DMS 273 treated with DMSO at 0.1 percent for 48 hours (cell line): ENCODE data around the gene AGPAT1.
"Not testable (repeated sequence)": the region's sequence is repeated elsewhere in the genome, so short reads cannot be mapped to it uniquely, and the experiment has no call there.

Source experiments
- DNase-seq: peaks from one replicate; lab custom pipeline; 2025; lab: John Stamatoyannopoulos, UW

Gene AGPAT1

DNA sequence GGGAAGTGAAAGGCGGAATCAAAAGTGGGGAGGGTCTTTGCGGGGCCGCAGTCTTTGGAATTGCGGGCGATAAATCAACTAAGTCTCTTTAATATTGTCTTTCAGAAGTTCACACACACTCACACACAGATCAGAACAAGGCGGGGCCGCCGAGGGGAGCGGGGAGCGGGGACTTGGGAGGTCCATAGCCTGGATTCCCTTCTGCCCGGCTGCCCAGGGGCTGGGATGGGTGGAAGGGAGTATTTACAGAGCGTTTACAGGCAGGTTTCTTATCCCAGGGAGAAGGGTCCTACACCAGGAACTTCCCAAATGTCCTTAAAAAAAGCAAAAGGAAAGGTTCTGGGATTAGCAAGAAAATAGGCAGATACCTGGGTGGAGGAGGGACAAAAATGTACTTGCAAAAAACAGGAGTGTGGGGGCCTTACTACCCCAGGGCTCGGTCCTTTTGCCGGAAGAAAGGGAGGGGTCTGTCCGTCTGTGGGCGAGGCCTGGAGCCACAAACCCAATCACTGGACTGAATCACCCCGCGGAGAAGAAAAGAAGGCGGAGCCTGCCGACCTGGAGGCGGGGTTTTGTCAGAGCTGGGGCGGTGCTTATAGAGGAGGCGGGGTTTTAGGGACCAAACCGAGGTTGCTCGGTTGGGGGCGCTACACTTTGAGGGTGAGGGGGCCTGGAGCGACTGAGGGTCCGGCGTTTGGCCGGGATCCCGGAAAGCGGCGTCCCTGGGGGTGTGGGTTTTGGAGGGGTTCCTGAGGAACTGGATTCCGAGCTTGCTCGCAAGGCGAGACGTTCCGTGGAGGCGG lies 27.4 kb downstream of the AGPAT1 start:
- no peak for DNase-seq

DNA sequence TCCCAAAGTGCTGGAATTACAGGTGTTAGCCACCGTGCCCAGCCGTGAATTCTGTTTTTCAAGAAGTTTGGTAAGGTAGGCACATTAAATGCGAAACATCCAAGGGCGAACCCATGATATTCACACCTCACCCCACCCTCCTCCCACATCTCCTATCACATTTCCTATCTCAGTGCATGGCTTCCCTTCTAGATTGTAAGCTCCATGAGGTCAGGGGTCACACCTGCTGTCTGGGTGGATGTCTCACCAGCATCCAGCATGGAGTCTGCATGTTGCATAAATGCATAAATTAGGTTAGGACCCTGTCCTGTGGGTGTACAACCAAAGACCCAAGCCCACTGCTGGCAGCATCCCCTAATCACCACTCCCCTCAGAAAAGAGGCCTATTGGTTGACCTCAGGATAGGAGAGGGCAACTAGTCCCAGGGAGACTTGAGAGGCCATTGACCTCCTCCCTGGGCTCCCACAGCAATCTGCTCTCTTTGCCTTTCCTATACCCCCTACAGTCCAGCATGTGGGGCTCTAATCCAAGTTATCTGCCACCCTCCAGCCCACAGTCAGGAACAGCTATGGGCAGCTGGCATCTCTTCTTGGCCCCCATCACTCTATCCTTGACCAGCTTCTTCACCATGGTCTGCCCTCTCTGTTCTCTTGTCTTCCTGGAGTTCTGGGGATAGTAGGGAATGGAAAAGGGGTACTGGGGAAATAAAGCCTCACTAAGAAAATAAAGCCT lies 28.3 kb downstream of the AGPAT1 start:
- DNase-seq = no peak

DNA sequence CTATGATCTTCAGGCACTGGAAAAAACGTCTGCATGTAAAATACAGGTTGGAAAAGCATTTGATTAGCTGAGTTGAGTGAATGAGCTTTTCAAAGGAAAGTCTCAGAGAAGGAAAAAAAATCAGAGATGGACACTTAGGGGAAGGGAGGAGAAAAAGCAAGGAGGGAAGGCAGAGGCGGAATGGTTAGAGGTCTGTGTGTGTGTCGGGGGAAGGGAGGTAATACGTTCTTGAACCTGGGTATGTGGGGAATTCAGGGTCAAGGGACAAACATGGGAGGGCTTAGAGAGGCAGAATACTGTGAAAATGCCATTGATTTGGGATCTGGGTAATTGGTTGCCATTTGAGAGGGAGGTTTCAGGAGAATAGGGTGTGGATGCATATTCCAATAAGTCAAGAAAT lies 29.2 kb downstream of the AGPAT1 start:
- no peak for DNase-seq

DNA sequence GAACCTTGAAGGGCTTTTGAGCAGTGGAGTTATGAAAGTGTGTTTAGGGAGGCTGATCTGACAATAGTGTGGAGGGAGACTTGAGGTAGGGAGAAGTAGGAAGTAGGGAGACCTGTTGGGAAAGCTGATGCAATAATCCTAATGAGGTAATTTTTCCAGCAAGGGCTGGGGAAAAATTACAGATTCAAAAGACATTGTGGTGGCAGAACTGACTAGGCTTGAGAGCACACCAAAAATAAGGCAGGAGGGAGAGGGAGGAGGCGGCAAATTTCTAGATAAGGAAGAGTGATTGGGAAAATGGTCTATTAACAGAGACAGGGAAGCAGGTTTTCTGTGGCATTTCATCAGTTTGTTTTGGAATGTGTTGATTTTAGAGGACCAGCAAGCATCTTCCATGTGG lies 29.6 kb downstream of the AGPAT1 start:
- DNase-seq = no peak

DNA sequence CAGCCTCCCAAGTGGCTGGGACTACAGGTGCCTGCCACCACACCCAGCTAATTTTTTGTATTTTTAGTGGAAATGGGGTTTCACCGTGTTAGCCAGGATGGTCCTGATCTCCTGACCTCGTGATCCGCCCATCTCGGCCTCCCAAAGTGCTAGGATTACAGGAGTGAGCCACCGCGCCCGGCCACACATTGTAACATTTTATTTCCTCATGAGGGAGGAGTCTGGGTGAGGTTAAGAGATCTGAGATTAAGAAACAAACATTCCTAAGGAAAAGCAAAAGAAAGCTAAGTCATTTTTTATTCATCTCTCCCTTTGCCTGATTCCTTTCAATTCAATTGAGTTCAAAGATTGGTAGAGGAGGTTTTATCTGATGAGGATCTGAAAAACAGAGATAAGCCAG lies 31.6 kb downstream of the AGPAT1 start:
- not testable (repeated sequence) for DNase-seq

DNA sequence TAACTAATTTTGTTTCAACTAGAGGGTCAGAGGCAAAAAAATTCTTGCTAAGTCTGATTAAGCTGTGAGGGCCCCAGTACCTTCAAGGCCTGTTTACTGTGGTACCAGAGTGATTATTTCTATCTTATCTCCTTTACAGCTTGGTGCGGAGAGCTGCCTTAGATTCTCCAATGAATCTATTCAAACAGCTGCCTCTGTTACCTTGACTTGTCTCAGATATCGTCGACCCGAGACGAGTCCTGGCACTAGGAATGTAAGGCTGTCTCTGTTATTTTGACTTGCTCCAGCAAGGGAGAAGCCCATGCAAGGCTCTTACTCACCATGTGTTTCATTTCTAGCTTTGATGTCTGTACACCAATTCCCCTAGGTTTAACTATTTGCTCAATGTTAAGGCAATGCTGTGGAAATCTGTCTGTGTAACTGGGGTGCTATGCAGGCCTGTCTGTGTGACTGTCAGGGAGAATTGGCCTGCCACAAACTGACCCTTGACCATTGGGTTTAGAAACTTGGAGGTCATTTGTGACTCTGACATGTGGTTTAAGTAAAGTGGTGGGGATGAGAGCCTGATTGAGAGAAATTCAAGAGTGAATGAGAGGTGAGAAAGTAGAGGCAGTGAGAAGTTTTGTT lies 35.4 kb downstream of the AGPAT1 start:
- no peak for DNase-seq

DNA sequence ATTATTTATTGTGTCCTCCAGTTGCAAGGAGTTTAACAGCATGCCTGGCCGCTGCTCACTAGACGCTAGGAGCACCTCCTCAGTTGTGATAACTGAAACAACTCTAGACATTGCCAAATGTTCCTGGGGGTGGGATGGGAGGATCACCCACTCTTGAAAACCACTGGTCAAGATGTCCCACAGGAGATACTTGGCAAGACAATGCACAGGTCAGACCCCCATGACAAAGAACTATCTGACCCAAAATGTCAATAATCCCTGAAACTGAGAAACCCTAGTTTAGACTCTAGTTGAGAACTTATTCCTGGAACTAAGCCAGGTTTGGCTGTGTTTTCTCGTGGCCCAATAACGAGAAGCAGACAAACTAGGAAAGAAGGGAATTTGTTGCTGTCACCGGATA lies 36.3 kb downstream of the AGPAT1 start:
- DNase-seq = no peak

DNA sequence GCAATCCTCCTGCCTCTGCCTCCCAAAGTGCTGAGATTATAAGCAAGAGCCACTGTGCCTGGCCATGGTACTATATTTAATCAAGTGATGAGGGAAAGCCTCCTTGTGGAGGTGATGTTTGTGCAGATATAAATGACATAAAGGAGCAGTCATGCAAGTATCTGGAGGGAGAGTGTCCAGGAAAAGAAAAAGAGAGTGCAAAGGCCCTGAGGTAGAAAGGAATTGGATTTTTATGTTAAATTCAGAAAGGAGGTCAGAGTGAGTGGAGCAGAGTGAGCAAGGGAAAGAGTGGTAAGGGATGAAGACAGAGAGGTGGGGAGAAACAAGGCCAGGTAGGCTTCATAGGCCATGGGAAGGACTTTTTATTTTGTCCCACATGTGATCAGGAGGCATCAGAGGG lies 38.4 kb downstream of the AGPAT1 start:
- DNase-seq = no peak

DNA sequence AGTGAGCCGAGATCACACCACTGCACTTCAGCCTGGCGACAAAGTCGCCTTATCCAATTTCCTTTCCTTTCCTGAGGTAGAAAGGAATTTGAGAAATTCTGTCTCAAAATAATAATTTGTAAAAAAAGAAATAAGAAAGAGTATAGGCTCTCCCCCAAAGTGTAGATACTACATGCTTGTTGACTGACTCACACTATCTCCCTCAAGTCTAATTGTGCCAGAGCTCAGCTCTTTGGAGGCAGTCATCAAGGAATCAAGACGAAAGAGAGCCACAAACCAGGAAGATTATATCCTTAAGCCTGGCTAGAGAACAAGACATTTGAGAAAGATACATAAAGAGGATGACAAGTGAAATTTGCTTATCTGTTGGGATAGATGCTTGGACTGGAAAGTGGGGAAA lies 42.1 kb downstream of the AGPAT1 start:
- DNase-seq = no peak

DNA sequence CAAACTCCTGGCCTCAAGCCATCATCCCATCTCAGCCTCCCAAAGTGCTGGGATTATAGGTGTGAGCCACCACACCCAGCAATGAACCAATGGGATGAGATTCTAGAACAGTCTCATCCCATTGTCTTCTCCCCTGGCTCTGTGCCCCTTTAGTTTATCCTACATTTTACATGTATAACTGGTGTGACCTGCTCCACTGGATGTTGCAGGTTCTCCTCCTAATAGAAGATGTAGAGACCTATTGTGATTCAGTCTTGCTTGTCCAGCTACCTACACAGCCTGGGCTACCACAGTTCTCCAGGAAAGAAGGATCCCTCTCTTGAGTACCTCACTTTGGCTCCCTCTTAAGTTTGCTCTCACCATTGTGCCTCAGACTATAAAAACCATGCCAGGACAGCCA lies 43.8 kb downstream of the AGPAT1 start:
- no peak for DNase-seq

DNA sequence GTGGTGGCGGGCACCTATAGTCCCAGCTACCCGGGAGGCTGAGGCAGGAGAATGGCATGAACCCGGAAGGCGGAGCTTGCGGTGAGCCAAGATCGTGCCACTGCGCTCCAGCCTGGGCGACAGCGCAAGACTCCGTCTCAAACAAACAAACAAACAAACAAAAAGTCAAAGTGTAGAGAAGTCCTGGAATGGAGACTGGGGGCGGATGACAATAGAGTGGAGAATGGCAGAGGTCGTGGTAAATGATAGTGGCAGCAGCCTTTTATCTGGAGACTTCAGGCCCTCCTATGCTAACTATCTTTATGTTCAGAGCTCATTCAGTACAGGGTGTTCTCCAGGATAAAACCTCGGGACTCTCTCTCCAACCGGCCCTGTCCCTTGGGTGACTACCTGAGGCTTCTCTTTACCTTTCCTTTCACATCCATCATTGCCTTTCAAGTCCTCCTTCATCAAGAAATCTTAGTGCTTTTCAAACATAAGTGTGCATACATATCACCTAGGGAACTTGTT lies 44.4 kb downstream of the AGPAT1 start:
- no peak for DNase-seq

DNA sequence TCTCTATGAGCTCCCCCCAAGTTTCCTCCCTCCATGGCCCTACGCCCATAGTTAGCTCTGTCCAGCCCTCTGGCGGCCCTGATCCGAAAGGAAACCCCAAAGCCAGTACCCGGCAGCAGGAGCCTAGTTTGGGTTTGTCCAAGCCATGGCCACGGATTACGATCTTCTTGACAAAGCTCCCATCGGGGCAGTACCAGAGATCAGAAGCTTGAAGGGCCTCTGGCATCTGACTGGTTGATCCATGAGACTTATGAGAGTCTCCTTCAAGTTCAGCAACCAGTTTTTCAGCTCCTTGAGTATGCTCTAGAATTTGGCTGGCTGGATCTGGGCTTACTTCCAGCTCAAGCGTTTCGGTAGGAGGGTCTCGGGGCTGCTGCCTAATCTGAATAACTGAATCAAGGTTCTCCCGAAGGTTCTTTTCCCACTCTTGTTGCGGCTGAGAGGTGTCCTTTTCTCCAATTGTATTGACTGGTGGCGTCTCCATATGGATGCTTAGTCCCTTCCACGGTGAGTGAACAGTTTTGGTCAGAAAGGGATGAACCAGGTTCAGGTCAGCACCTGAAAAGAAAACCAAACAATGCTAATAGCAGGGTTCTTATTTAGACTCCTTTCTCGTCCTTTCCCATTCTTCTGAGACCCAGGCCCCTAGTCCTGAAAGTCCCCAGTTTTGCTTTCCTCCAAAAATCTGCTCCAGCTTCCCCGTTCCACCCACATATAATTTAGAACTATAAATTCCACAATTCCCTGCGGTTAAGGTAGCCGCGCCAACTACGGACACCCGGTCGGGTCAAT lies 46.4 kb downstream of the AGPAT1 start:
- DNase-seq = no peak

DNA sequence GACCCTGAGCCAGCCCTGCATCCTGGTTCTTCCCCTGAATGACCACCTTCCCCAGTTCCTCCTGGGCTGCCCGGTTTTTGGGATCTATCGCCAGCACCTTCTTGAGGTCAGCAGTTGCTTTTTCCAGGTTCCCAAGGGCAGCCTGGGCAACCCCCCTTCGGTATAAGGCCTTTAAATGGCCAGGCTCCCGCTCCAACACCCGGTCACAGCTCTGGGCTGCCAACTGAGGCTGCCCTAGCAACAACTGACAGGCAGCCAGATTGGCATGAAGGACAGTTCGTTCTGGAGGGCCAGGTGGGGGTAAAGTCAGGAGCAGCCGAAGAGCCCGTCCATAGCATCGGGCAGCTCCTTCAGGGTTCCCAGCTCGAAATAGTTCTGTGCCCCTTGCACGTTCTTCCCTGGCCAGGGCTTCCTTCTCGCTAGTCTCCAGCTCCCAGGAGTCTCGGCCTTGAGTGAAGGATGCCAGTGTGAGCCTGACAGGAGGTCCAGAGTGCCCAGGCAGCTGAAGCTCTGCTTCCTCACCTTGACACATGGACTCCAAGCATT lies 47.1 kb downstream of the AGPAT1 start:
- no peak for DNase-seq

DNA sequence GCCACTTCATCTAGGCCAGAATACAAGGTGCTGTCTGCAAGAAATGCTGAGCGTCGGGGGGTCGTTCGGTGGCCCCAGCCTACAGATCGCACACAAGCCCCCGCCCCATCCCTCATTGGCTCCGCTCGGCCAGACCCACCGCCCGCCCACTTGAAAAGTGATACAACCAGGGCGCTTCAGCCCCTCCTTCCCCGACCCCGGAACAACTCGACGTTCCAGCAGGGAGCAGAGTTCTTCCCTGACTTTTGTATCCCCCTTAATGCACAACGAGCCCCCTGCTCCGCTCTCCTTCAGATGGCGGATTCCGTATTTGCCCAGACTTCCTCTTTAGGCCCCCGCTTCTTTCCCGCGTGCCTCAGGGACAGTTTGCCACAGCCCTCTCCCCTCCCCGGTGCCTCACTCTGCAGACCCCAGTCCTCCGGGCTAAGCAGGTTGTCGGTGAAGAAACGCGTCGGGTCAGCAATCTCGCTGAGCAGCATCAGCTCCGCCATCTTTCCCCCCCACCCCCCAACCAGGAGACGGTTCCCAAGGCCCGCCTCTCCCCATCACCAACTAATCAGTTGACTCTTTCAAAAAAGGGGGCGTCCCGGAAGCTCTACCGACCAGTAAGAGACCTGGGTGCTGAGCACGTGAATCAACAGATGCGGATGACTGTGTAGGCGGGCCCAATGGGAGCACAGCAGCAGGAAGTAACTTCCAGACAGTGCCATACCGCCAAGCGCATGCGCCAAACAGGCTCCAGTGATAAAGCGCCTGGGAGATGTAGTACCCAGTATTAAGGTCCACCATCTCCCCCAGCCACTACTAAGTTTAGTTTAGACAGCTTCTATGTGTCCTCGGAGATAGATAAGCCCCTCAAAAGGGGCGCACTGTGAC lies 47.9 kb downstream of the AGPAT1 start, which contains the start of gene ATF6B:
TSS of gene ATF6B (minus strand) at position 530 of the 876 bp plus-strand sequence. CDS start at position 491, 39 bp downstream.
- DNase-seq = peak; percentile 99

DNA sequence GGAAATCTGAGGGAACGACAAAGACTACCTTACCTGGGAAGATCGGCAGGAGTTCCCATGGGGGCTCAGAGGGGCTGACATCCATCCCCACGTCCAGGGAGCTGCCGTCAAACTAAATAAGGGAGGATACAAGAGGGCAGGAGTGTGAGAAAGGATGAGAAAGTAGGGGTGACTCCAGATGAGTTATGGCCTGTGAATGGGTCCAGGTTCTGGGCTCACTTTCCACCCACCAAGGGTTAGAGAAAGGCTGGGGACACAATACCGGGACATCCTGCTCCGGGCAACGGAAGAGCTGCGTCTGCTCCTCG lies 48.5 kb downstream of the AGPAT1 start:
- no peak for DNase-seq

DNA sequence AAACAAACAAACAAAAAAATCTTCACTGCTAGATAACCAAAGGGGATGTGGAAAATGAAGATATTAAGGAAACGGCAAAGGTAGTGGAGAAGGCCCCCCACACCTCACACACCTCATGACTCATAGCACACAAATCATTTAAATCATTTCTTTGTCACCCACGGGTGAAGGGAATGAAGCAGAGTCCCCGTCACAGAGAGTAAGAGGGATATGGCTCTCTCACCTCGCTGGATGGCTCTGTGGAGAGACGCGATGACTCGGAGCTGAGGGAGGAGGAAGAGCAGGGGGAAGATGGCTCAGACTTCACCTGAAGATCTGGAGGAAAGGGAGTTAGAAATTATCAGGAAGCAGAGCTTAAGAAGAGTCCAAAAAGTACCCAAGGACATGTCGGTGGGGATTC lies 49.0 kb downstream of the AGPAT1 start:
- no peak for DNase-seq

DNA sequence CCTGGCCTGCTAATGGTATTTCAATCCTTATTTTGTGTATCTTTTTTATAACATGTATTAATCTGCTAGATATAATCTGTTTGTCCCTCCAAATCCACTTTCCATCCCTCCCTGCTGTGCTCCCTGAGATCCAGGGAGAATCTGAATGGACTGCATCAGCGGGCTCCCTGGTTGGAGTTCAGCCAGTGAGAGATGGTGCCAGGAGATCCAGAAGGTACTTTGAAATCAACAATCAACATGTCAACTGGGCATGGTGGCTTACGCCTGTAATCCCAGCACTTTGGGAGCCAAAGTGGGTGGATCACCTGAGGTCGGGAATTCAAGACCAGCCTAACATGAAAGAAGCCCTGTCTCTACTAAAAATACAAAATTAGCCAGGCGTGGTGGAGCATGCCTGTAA lies 52.2 kb downstream of the AGPAT1 start:
- no peak for DNase-seq

DNA sequence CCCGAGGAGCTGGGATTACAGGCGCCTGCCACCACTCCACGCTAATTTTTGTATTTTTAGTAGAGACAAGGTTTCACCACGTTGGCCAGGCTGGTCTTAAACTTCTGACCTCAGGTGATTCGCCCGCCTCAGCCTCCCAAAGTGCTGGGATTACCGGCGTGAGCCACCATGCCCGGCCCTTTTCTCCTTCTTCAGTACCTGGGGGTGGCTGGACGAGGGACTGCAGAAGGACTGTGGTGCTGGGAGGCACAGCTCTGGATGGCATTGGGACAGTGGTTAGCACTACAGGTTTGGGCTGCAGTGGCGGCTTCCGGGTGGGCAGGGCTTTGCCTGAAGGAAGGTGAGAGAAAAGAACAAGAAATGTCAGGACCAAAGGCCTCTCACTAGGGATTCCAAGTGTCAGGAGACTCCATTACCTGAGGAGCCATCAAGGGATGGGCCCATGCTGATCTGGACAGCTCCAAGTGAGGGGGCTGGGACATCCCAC lies 55.3 kb downstream of the AGPAT1 start:
- DNase-seq = no peak

DNA sequence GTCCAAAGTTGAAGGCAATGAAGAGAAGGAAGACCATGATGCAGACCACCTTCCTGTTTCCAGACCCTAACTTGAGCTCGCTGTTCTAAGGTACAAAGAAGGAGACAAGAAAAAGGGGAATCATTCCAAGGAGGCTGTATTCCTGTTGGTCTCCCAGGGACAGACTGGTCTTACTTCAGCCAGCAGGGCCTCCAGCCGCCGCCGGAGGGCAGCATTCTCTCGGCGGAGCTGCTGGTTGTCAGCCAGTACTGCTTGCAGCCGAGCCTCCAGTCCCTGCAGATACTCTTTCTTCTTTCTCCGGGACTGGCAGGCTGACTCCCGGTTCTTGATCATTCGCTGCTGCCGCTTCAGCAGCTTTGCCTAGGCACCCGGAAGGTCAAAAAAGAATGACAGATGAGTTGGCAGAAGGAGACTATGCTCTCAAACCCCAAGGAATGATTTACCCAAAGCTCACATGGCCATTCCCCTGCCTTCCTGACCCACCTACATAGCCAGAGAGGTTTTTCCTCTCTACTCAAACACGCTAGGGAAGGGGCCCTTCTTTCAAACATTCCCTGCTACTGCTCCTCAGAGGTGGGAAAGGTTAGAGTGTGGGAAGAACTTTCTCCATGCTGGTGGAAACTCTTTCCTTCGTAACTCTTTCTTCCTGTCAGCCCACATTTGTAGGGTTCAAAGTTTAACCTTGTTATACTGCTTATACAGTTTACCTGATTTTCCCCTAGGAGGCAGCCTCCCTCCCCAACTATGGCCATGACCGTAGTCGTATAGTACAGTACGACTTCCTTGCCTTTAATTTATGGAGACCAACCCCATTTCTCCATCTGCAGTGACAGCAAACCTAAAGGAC lies 56.9 kb downstream of the AGPAT1 start:
- peak; percentile 69 for DNase-seq
